MCF 10A (cell line): Measurements from ENCODE around the gene LRP1B. TPM values are rescaled to one million over a fixed set of nuclear protein-coding genes. Genes with fewer than 3 reads are reported as not detected.

Source experiments
- BruUV-seq: library from RNA; stranded (reverse); fragments of 400-500 nt; replicated peaks from 2 replicates; lab custom pipeline; 2021; lab: Mats Ljungman, UMichigan
- CTCF ChIA-PET: fragments of 300-600 bp; sonication (Branson Sonifier 250); formaldehyde crosslinking; extraction: SDS; loops from one replicate; lab custom pipeline; 2021; ENCODE audit warnings: antibody characterized with exemption, inconsistent platforms; lab: Yijun Ruan, JAX
- POLR2A ChIA-PET: fragments of 300-600, 350-650 bp; sonication (Branson Sonifier 250); formaldehyde crosslinking; extraction: SDS; loops from one replicate; lab custom pipeline; 2020; ENCODE audit warnings: antibody characterized with exemption, inconsistent platforms; lab: Yijun Ruan, JAX
- DNase-seq: peaks from one replicate; pipeline ENCODE4 v3.0.0-alpha.2; 2018; ENCODE audit not compliant: unreplicated experiment
- H3K27ac Mint-ChIP-seq: one replicate; pipeline ENCODE4 v1.8.0; 2022; ENCODE audit warnings: mild to moderate bottlenecking, low read depth, mixed read lengths; ENCODE audit not compliant: unreplicated experiment
- H3K27me3 Mint-ChIP-seq: one replicate; pipeline ENCODE4 v1.8.0; 2022; ENCODE audit warnings: mixed read lengths; ENCODE audit not compliant: insufficient read depth, unreplicated experiment
- H3K36me3 Mint-ChIP-seq: one replicate; pipeline ENCODE4 v1.8.0; 2022; ENCODE audit warnings: mild to moderate bottlenecking, moderate library complexity, mixed read lengths; ENCODE audit not compliant: insufficient read depth, unreplicated experiment
- H3K4me1 Mint-ChIP-seq: one replicate; pipeline ENCODE4 v1.8.0; 2022; ENCODE audit warnings: mixed read lengths; ENCODE audit not compliant: insufficient read depth, unreplicated experiment
- H3K4me3 Mint-ChIP-seq: one replicate; pipeline ENCODE4 v1.8.0; 2022; ENCODE audit warnings: mild to moderate bottlenecking, moderate library complexity, mixed read lengths; ENCODE audit not compliant: unreplicated experiment
- H3K9me3 Mint-ChIP-seq: one replicate; pipeline ENCODE4 v1.8.0; 2022; ENCODE audit warnings: mixed read lengths; ENCODE audit not compliant: unreplicated experiment
- CTCF ChIP-seq: fragments of 200-600 bp; IDR thresholded peaks from one replicate; pipeline ENCODE4 v1.8.0; 2022; ENCODE audit warnings: antibody characterized with exemption, mild to moderate bottlenecking; ENCODE audit not compliant: unreplicated experiment
- intact Hi-C: fragments of 100-400 bp; cut with micrococcal nuclease; formaldehyde crosslinking; loops from 2 replicates; pipeline ENCODE4 v1.14.1; 2022
- total RNA-seq: library from RNA; stranded (reverse); gene quantifications from 2 replicates; pipeline ENCODE4 v1.2.3, GENCODE V29; 2022

Gene LRP1B
- total RNA-seq, 1 experiment from 2014 or later: not detected

GRCh38 chr2:141029428-141030078 lies 1101.3 kb downstream of the LRP1B start:
- no TSS peak for BruUV-seq
- no peaks in the 10 kb centered on the region for H3K4me1 Mint-ChIP-seq
- no peak overlapping the region for H3K4me3 Mint-ChIP-seq
- H3K27me3 Mint-ChIP-seq: no peaks in the 10 kb centered on the region
- H3K9me3 Mint-ChIP-seq: no peaks in the 10 kb centered on the region
- no peaks in the 10 kb centered on the region for H3K36me3 Mint-ChIP-seq
- POLR2A ChIA-PET: no interaction called here
- intact Hi-C loops: no loop called here
- DNase-seq: no peak
- CTCF ChIA-PET: no interaction called here
- no peak overlapping the region for H3K27ac Mint-ChIP-seq
- TF ChIP-seq CTCF: no peak

- DNase-seq: no peak
Measured at GRCh38 chr2:141027221-141027620, 1103.6 kb downstream of the LRP1B start.

GRCh38 chr2:141021611-141022010 lies 1109.2 kb downstream of the LRP1B start:
- H3K27ac Mint-ChIP-seq: peak overlapping the region; percentile 97
- H3K27me3 Mint-ChIP-seq: no peaks in the 10 kb centered on the region
- TSS peak; percentile 84 for BruUV-seq
- H3K36me3 Mint-ChIP-seq: peaks cover 5% of the 10 kb centered on the region
- intact Hi-C loops: no loop called here
- H3K4me3 Mint-ChIP-seq: peak overlapping the region; percentile 43
- peak; percentile 4 for DNase-seq
- POLR2A ChIA-PET: interaction anchor here (0.7 to 0.8 kb wide), 2 partner anchors 32 to 128 kb away, joined by 3 read pairs; no protein-coding TSS in a partner anchor
- no peaks in the 10 kb centered on the region for H3K9me3 Mint-ChIP-seq
- CTCF ChIA-PET: no interaction called here
- H3K4me1 Mint-ChIP-seq: peaks cover 15% of the 10 kb centered on the region
- no peak for TF ChIP-seq CTCF

More at GRCh38 chr2:141027221-141027620, 1103.6 kb downstream of the LRP1B start:
- CTCF ChIA-PET: interaction anchor here (0.5 kb wide), 1 partner anchor 564 kb away, joined by 3 read pairs; no protein-coding TSS in a partner anchor
- no peaks in the 10 kb centered on the region for H3K9me3 Mint-ChIP-seq
- no TSS peak for BruUV-seq
- no peak overlapping the region for H3K4me3 Mint-ChIP-seq
- intact Hi-C loops: no loop called here
- TF ChIP-seq CTCF: no peak
- peaks cover 5% of the 10 kb centered on the region for H3K4me1 Mint-ChIP-seq
- POLR2A ChIA-PET: no interaction called here
- H3K36me3 Mint-ChIP-seq: peaks cover 4% of the 10 kb centered on the region
- no peaks in the 10 kb centered on the region for H3K27me3 Mint-ChIP-seq
- no peak overlapping the region for H3K27ac Mint-ChIP-seq

GRCh38 chr2:141021109-141021508 lies 1109.7 kb downstream of the LRP1B start:
- POLR2A ChIA-PET: interaction anchor here (0.6 to 0.8 kb wide), 3 partner anchors 31 to 979 kb away, joined by 3 to 4 read pairs (median 3); no protein-coding TSS in a partner anchor
- no TSS peak for BruUV-seq
- CTCF ChIA-PET: no interaction called here
- peaks cover 5% of the 10 kb centered on the region for H3K36me3 Mint-ChIP-seq
- H3K27ac Mint-ChIP-seq: peak overlapping the region; percentile 97
- no peaks in the 10 kb centered on the region for H3K9me3 Mint-ChIP-seq
- no peaks in the 10 kb centered on the region for H3K27me3 Mint-ChIP-seq
- peak; percentile 62 for DNase-seq
- TF ChIP-seq CTCF: no peak
- peak overlapping the region; percentile 43 for H3K4me3 Mint-ChIP-seq
- intact Hi-C loops: no loop called here
- peaks cover 15% of the 10 kb centered on the region for H3K4me1 Mint-ChIP-seq
